ENCODE results near the gene GPR17.

The GPR17 gene

DNA sequence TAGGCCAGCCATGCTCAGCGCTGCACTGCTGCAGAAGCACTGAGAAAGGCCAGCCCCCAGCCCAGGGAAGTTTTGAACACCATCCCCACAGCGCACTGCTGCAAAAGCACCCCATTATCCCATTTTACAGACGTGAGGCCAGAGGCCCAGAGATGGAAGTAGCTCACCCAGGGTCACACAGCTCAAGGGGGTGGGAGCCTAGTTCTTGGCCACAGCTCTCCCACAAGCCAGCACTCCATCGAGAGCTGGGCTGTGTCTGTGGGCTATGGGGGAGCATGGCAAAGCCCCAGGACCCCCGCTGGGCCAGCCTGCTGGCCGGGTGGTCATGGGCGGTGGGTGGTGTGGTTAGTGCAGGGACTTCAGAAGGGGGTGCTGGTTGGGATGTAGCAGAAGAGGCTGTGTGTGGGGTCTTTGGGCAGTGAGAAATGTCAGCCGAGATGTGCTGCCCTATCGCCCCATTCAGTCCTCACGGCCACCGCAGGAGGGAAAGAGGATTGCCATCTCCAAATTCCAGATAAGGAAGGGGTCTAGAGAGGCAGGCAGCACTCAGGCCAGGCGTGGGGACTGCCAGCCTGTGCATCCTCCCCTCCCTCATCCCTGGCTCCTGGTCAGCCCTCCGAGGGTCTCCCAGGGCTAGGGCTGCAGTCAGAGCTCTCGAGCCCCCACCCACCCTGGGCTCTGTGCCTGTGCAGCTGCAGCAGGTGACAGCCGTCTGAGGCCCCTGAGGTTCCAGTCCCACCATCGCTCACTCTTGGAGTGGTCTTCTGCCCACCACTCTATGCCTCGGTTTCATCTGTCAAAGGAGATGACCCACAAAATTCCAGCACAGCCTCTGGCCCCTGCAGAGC is 17.0 kb upstream of the GPR17 start:
- H3K4me3 ChIP-seq (ENCODE audit: low read depth, low read length) = no peak overlapping the region

DNA sequence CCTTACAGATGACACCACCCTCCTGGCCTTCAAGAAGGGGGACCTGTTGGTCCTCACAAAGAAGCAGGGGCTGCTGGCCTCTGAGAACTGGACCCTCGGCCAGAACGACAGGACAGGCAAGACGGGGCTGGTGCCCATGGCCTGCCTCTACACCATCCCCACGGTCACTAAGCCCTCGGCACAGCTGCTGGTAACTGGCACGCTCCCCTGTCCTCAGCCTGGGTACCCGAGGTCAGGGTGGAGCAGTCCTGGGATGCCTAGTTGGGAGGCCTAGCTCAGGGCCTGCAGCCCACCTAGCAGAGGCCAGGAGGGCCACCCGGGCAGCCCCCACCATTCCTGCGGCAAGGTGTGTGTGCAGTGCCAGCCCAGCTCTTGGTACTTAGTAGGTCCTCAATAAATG is 16.3 kb upstream of the GPR17 start:
- no peak overlapping the region for H3K4me3 ChIP-seq (ENCODE audit: low read depth, low read length)

DNA sequence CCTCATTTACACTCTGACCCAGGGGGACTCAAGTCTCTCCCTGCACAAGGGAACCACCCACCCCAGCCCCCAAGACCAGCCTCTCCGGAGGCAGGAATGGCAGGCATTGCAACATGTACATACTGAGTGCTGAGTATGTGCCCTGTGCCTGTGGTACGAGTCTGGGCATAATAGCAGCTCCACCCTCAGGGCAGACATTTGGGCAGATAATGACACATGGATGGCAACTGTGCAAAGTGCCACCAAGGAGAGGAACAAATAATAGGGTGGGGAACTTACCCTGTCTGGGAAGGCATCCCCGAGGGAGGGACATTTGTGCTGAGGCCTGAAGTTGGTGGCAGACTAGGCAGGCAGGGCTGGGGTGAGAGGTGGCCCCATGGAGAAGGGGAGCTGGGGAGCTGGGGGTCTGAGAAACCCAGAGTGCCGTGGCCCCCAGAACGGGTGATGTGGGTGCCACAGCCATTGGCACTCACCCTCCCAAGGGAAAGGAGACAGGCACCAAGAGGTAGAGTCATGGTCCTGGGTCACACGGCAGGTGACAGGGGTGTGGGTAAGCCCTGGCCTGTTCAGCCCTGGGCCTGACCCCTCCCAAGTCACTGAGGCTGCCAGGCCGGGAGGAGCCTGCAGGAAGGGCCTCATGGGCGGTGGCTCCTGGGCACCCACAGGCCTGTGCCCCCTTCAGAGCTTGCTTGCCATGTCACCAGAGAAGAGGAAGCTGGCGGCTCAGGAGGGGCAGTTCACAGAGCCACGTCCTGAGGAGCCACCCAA is 15.7 kb upstream of the GPR17 start:
- no peak overlapping the region for H3K4me3 ChIP-seq (ENCODE audit: low read depth, low read length)

DNA sequence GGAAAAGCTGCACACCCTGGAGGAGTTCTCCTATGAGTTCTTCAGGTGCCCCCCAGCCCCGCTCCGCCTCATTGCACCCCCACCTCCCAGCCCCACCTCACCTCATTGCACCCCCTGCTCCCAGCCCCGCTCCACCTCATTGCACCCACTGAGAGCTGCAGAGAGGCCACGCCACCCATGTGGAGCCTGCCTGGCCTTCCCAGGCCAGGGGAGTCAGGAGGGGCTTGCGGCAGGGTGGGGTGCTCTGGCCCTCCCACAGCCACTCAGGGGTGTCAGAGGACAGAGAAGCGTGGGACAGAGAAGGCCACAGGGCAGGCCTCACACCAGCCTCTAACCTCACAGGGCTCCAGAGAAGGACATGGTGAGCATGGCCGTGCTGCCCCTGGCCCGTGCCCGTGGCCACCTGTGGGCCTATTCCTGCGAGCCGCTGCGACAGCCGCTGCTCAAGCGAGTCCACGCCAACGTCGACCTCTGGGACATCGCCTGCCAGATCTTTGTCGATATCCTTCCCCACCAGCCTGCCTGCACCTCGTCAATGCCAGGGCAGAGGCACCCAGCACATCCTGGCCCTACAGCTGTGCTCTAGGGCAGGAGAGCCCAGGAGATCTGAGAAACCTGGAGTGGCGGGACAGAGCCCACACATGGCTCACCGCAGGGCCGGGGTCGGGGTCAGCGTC is 15.0 kb upstream of the GPR17 start:
- no peak overlapping the region for H3K4me3 ChIP-seq (ENCODE audit: low read depth, low read length)

DNA sequence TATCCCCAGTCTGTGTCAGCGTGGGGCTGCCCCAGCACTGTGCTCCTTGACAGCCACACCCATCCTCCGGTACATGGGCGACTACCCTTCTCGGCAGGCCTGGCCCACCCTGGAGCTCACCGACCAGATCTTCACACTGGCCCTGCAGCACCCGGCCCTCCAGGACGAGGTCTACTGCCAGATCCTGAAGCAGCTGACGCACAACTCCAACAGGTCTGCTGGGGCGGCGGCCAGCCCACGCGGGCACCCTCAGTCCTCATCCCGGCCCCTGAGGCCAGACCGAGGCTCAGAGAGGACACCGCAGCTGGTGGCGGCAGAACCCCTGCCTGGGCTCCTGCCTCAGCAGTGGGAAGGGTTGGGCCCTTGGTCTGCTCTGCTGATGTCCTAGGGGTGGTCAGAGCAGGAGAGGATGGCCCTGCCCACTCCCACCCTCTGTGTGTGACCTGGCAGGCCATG is 14.4 kb upstream of the GPR17 start:
- H3K4me3 ChIP-seq (ENCODE audit: low read depth, low read length) = no peak overlapping the region

DNA sequence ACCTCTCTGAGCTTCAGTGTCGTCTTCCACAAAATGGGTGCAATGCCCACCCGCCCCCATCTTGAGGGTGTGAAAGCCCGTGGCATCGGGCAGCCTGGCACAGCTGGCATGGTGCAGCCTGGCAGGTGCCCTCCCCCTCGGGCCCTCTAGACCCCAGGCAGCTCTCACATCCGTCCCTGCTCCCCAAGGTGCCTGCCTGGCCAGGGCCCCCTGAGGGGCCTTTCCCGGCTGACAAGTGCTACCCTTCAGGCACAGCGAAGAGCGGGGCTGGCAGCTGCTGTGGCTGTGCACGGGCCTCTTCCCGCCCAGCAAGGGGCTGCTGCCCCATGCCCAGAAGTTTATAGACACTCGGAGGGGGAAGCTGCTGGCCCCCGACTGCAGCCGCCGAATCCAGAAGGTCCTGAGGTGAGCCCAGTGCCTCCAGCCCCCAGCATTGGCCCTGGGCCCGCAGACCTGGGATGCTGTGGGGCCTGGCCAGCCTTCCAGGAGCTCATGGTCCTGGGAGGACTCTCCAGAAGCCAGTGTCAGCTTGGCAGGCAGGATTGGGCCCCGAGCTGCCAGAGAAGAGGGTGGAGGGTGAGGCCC is 13.9 kb upstream of the GPR17 start:
- H3K4me3 ChIP-seq (ENCODE audit: low read depth, low read length) = no peak overlapping the region

DNA sequence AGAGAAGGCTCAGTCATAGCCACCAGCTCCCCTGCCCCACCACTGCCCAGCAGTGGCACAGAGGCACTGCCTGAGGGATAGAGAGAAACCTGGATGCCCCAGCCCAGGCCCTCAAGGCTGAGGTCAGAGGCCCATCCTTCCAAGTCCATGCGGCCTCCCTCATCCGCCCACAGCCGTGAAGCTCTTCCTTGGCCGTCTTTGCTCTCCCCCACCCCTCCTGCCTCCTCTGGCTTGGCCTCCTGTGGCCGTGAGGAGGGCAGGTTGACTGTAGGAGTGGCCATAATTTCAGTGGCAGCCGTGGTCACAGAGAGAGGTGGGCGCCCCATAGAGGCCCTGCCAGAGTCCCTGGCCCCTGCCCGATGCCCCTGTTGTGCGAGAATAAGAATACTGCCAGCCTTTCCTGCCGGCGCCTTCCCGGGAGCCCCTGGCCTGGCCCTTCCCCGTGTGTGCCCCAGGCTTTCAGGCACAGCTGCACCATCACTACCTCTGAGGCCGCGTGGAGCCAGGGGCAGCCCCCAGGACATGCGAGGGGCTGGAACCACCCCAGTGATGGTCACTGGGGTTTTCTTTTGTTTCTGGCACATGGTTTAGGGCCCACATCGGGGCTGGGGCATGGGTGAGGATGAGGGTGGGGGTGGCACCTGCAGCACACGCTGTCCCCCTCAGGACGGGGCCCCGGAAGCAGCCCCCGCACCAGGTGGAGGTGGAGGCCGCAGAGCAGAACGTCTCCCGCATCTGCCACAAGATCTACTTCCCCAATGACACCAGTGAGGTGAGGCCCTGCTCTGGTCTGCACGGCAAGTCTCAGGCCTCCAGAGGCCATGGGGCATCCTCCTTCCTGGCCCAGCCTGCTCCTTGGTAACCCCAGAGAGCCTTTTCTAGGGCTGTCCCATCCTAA is 13.1 kb upstream of the GPR17 start:
- H3K4me3 ChIP-seq (ENCODE audit: low read depth, low read length) = no peak overlapping the region

DNA sequence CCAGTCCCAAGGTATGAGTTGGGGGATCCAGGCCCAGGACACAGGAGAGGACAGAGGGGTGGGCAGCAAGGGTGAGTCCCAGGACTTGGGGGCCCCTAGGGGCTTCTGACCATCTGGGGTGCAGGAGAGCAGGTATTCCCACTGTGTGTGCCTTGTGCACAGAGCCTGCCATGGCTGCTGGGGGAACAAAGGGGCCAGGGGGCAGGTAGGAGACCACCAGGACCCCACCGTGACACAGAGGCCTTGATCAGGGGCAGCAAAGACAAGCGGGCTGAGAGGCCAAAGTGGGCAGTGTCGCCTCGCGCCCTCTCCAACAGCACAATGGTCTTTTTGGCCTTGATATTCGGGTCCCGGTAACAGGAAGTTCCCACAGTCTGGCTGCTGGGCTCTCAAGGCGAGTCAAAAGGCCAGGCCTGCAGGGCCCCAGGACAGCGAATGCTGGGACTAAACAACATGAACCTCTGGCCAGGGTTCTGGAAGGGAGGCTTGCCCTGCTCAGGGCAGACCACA is 12.3 kb upstream of the GPR17 start:
- H3K4me3 ChIP-seq (ENCODE audit: low read depth, low read length) = no peak overlapping the region

DNA sequence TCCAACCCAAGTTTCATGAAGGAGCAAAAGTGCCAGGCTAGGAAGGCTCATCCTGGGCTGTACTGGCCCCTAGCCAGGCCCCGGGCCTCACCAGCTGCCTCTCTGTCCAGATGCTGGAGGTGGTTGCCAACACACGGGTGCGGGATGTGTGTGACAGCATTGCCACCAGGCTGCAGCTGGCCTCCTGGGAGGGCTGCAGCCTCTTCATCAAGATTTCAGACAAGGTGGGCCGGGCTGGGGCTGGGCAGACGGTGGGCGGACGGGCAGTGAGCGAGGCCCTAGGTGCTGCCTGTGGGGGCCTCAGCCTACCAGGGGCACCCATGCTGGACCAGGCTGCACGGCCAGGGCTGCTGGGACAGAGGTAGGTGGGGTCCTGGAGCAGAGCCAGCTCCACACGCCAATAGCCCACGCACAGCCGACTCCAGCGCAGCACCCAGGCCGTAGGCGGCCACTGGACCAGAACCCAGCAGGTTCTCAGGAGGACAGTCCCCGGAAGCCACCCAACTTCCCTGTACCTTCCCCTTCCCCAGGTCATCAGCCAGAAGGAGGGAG is 11.8 kb upstream of the GPR17 start:
- H3K4me3 ChIP-seq (ENCODE audit: low read depth, low read length) = no peak overlapping the region

DNA sequence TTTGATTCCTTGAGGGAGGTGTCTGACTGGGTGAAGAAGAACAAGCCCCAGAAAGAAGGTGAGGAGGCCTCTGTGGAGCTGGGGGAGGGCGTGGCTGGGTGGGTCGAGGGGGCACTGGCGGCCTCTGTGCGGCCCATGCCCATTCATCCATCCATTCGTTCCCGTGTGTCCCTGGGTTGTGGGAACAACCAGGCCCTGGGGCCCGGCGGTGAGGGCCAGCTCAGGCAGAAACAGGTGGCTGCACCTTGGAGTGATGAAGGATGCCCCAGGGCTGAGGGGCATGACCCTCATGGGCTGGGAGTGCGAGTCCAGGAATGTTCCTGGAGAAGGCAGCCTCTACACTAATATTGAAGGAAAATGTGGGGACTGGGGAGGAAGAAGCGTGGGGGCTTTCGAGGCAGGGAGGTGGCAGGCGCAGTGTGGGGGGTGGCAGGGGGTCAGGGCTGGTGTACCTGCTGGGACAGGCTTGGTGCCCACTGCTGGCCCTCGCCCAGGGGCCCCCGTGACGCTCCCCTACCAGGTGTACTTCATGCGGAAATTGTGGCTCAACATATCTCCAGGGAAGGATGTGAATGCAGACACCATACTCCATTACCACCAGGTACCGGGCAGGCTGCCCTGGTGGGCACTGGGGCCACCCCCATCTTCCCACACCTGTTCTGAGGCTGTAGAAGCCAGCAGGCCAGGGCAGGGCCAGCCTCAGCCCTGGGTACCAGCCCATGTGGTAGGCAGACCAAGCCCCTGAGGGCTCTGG is 11.2 kb upstream of the GPR17 start:
- no peak overlapping the region for H3K4me3 ChIP-seq (ENCODE audit: low read depth, low read length)

DNA sequence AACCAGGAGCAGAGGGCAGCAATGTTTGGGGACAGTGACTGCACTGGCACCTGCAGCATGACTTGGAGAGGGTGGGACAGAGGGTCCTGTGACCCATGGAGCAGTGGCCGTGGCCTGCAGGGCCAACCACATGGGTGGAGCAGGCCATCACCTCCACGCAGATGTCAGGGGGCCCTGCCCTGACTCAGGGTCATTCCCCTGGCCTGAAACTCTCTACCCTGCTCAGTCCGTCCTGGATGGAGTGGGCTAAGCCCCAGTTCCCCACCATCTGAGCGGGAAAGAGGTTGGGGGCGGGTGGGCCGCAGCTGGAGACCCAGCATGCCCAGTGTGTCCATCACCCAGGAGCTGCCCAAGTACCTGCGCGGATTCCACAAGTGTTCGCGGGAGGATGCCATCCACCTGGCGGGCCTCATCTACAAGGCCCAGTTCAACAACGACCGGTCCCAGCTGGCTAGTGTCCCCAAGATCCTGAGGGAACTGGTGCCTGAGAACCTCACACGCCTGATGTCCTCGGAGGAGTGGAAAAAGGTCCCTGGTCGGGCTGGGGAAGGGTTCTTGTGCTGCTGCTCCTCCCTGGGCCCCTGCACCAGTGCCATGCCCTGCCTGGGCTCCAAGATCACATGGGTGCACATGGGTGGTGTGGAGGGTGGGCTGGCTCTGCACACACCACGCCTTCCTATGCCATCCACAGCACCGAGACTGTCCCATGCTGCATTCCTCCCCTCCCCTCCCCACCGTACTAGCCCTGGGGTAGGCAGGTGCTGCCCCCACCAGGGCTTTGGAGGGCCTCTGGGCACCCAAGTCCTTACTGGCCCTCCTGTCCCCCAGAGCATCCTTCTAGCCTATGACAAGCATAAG is 10.3 kb upstream of the GPR17 start:
- H3K4me3 ChIP-seq (ENCODE audit: low read depth, low read length) = no peak overlapping the region

DNA sequence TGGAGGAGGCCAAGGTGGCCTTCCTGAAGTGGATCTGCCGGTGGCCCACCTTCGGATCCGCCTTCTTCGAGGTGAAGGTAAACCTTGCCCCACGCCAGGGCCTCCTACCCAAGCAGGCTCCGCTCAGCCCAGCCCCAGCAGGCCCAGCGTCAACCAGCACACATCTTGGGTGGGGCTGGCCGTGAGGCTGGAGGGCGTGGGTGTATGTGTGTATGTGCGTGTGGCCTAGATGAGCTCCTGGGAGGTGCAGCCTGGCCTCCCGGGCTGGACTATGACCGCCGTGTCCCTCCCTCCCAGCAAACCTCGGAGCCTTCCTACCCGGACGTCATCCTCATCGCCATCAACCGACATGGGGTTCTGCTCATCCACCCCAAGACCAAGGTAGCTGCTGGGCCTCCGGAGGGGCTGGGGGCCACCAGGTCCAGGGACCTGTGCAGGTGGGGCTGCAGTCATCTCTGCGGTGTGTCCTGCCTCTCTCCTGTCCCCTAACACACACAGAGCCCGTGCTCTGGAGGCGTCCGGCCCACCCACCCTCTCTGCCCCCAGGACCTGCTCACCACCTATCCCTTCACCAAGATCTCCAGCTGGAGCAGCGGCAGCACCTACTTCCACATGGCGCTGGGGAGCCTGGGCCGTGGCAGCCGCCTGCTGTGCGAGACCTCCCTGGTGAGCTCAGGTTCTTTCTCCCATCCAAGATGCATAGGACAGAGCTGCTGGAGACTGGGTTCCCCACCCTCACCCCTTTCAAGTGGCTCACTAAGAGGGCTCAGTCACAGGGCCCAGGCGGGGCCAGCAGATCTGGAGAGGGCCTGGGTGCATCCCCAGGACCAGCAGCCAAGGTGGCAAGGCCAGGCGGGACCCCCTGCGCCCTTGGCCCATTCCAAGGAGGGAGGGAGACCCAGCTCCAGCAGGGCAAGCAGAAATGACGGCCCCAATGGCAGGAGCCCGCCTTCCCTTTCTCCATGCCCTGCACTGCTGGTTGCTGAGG is 9.4 kb upstream of the GPR17 start:
- H3K4me3 ChIP-seq (ENCODE audit: low read depth, low read length) = no peak overlapping the region

DNA sequence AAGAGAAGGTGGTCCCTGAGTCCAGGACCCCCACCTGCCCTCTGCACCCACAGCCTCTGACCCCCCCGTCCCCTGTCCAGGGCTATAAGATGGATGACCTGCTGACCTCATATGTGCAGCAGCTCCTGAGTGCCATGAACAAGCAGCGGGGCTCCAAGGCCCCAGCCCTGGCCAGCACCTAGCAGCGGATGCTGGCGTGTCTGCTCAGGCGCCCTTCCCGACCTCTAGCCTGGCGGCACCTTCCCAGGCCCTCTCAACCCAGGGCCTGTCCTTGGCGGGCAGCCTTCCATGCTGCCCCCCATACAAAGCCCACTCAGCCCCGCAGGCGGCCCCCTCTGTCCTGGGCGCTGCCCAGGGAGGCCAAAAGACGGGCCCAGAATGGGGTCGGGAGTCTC is 8.7 kb upstream of the GPR17 start:
- H3K4me3 ChIP-seq (ENCODE audit: low read depth, low read length) = no peak overlapping the region

DNA sequence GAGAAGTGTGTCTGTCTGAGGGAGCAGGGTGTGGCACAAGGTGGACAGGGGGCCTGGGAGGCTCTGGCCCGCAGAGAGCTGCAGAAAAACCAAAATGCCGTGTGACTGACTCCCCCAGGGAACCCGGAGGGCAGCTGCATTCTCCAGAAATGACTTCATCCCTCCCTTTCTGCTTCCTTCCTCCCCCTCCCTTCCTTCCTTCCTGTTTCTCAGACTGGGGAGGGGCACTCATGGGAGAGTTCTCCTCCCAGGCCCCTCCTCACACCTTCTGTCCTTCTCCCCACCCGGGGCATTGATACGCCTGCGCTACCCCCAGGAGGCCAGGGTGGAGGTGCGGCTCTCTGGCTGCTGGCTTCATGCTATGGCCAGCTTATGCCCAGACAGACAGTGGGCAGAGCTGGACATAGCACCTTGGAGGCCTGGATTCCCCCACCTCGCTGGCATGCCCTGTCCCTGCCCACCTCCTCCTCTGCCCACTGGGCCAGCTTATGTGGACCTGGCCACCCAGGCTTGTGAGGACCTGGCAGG is 8.2 kb upstream of the GPR17 start:
- H3K4me3 ChIP-seq (ENCODE audit: low read depth, low read length) = no peak overlapping the region

DNA sequence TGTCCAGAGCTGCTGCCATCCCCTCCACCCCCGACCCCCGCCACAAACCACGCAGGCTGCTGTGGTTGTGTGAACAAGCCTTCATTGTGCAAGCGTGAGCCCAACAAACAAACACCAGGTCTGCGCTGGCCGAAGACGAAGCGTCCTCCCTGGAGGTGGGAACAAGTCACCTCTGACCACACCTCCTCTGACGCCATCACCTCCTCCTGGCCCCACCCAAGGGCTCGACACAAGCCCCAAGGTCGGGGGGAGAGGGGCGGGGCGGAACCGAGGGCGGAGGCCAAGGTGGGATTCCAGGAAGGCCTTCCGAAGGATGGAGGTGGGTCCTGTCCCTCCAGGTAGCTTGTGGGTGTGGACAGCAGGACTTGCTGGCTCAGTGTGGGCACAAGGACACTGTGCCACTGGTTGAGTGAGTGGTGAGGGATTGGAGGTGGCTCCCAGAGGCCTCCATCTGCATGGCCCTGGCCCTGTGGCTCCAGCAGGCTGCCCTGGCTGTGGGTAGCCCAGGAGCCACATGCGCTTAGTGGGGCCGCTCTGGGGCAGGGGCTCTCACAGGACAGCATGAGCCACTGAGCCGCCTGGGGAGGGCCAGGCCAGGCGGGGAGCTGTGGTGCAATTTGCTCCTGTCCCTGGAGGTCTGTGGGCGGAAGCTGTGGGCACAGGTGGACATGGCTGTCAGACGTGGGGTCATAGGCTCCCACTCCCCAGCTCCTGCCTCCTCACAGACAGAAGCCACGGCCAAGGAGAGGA is 7.4 kb upstream of the GPR17 start:
- H3K4me3 ChIP-seq (ENCODE audit: low read depth, low read length) = no peak overlapping the region

DNA sequence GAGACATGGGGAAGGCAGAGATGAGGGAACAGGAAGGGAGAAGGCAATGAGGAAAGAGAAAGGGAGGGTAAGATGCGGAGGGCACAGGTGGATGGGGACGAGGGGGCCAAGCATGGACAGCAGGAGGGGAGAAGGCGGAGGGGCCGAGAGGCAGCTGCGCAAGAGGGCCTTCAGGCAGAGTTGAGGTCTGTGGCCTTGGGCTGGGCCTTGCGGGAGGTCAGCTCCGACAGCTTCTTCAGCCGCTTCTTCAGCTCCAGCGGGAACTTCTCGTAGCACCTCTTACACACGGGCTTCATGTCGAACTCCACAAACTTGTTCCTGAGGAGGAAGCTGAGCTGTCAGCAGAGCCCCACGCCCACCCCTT is 6.9 kb upstream of the GPR17 start:
- H3K4me3 ChIP-seq (ENCODE audit: low read depth, low read length) = no peak overlapping the region

Data from iPS-11a (cell line).